DLD1 (cell line): ENCODE data around the gene CHCHD2.
"Not testable (repeated sequence)": the region's sequence is repeated elsewhere in the genome, so short reads cannot be mapped to it uniquely, and the experiment has no call there.

Source experiments
- in situ Hi-C: cut with HindIII; loops from 2 replicates; pipeline ENCODE4 v1.10.0; 2017; ENCODE audit warnings: low sequenced_read_pairs

Gene CHCHD2

DNA sequence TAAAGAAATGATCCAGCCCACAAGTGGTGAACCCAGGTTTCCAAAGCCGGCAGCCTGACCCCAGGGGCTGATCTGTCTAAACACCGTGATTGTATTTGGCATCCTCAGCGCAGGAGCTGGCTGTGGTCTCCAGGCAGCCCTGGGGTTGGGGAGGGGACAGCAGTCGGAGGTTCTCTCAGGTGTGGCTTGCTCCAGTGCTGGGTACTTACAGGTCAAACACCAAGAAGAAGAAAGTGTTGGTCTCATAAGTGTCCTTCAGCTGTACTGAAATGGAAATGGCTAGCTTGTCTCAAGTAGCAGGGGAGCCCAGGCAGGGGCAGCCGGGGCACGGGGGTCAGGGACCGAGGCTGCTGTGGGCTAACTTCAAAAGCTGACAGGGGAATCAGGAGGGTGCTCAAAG is 19.5 kb downstream of the CHCHD2 start:
- in situ Hi-C loops, result no loop called here

DNA sequence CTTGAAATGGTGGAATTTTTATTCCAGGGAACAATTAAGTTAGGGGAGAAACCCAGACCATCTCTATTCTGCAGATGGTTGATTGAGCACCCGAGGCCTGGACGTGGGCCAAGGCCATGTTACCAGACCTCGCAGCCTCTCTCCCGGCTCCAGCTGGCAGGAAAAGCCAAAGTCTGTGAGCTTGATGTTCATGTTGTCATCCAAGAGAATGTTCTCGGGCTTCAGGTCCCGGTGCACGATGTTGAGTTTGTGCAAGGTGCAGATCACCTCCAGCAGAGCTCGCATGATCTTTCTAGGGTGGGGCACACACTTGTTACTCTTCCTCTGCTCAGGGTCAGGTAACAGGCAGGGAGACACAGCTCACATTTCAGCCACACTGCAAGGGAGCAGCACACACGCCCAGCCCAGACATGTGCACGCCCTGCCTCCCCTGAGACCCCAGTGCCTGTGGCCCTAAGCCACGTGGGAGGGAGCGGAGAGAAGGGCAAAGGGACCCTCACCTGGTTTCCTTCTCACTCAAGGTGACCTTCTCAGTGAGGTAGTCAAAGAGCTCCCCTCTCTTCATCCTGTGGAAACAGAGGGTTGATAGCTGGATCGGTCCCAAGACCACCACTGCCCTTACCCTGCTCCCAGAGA is 23.0 kb downstream of the CHCHD2 start:
- in situ Hi-C loops, result no loop called here

DNA sequence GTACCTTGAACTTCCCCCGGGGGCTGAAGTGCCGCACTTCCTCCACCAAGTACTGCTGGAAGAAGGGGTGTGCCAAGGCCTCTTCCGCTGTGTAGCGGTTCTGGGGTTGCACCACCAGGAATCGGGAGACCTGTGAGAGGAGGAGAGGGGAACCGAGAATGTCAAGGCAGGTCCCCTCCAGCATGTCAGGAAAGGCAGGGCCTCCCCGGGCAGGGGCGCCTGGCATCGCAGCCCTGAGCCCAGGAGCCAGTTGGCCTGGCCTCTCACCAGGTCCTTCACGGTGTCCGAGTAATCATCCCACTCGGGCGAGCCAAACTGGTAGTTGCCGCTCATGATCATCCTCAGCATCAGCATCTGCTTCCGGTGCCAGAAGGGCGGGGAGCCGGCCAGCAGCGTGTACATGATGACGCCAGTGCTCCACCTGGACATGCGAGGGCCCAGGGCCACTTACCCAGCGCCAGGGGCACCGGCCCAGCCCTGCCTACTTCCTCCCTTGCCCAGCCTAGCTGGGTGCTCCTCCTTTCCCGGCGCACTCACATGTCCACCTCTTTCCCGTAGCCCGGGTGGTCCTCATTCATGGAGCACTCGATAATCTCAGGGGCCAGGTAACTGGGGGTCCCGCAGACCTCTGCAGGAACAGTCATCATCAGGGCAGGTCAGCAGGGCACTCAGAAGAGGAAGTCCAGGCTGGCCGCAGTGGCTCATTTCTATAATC is 24.5 kb downstream of the CHCHD2 start:
- in situ Hi-C loops, result no loop called here

DNA sequence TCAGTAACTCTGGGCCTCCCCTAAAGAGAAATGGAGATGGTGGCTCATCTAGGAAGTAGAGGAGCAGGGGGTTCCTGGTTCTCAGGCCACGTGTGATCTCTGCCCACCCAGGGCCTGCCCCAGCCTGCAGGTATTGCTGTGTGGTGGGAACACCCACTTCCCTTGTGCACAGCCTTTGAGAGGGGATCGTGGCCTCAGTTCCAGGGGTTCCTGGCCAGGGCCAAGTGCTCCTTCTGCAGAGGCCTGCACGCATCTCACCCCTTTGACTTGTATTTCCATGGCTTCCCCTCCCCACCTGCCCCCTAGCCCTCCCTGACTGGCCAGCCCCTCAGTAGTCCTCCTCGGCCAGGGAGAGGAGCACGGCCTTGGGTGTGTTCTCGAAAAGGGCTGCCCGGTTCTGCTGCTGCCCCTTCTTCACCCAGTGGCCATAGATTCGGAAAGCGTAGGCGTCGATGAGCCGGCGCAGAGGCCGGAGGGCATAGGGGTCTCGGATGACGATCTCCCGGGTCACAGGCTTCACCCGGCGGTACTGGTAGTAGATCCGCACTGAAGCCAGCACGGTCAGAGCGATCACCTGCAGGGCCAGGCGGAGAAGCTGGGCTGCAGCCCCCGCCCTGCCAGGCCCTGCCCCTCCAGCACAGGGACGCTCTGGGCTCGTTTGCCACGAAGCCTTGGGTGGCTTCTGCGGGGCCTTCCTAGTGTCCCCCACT is 25.4 kb downstream of the CHCHD2 start:
- in situ Hi-C loops, result not testable (repeated sequence)

DNA sequence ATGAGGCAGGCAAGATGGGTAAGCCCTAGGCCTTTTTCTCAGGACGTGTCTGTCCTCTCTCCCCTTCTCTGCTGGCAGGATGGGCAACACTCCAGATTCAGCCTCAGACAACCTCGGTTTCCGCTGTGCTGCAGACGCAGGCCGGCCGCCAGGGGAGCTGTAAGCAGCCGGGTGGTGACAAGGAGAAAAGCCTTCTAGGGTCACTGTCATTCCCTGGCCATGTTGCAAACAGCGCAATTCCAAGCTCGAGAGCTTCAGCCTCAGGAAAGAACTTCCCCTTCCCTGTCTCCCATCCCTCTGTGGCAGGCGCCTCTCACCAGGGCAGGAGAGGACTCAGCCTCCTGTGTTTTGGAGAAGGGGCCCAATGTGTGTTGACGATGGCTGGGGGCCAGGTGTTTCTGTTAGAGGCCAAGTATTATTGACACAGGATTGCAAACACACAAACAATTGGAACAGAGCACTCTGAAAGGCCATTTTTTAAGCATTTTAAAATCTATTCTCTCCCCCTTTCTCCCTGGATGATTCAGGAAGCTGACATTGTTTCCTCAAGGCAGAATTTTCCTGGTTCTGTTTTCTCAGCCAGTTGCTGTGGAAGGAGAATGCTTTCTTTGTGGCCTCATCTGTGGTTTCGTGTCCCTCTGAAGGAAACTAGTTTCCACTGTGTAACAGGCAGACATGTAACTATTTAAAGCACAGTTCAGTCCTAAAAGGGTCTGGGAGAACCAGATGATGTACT is 26.7 kb downstream of the CHCHD2 start:
- in situ Hi-C loops, result no loop called here

DNA sequence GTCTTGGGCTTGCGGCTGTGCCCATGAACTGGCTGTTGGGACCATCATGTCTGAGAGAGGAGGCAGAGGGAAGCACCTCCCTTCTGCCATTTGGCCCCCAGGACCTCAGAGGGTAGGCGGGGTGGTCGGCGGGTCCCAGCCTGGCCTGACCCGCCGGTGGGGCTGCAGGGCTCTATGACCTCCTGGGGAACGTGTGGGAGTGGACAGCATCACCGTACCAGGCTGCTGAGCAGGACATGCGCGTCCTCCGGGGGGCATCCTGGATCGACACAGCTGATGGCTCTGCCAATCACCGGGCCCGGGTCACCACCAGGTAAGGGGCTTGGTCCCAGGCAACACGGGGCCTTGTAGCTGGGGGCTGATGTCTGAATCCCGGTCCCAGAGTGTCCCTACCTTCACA is 28.1 kb downstream of the CHCHD2 start:
- in situ Hi-C loops, result no loop called here

DNA sequence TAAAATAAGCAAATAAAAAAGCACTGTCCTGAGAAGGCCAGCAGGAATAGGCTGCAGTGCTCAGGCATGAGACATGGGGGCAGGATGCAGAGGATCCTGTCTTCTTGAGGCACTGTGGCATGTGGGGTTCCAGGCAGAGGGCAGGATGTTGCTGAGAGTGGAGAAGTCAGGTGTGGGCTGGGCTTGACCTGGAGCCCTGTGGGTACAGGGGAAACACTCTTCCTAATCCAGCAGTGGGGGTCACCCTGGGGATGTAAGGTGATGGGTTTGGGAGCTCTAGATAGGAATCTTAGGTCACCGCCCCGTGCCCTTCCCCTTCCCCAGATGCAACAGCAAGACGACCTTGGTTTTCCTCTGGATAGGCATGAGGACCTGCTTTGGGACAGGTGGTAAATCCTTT is 28.6 kb downstream of the CHCHD2 start:
- in situ Hi-C loops, result no loop called here

DNA sequence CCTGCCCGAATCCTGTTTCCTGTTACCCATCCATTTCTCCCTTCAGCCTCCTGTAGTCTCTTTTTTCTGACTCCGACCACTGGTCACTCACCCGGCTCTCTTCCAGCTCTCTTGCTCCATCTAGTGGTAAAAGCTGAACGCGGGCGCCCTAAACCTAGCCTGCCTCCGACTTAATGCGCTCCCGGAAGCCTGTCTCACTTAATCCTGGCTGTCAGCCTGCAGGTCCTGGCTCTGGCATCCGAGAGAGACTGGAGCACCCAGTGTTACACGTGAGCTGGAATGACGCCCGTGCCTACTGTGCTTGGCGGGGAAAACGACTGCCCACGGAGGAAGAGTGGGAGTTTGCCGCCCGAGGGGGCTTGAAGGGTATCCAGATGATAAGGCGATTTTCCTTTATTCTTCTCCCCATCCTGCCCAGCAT is 31.9 kb downstream of the CHCHD2 start:
- in situ Hi-C loops, result no loop called here

DNA sequence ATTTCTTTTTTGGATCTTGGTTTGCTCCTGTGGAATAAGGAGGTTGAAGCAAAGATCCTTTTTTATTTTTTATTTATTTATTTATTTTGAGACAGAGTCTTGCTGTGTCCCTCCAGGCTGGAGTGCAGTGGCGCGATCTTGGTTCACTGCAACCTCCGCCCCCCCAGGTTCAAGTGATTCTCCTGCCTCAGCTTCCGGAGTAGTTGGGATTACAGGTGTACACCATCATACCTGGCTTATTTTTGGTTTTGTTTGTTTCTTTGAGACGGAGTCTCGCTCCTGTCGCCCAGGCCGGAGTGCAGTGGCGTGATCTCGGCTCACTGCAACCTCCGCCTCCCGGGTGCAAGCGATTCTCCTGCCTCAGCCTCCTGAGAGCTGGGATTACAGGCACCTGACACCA is 39.9 kb downstream of the CHCHD2 start:
- in situ Hi-C loops, result not testable (repeated sequence)

DNA sequence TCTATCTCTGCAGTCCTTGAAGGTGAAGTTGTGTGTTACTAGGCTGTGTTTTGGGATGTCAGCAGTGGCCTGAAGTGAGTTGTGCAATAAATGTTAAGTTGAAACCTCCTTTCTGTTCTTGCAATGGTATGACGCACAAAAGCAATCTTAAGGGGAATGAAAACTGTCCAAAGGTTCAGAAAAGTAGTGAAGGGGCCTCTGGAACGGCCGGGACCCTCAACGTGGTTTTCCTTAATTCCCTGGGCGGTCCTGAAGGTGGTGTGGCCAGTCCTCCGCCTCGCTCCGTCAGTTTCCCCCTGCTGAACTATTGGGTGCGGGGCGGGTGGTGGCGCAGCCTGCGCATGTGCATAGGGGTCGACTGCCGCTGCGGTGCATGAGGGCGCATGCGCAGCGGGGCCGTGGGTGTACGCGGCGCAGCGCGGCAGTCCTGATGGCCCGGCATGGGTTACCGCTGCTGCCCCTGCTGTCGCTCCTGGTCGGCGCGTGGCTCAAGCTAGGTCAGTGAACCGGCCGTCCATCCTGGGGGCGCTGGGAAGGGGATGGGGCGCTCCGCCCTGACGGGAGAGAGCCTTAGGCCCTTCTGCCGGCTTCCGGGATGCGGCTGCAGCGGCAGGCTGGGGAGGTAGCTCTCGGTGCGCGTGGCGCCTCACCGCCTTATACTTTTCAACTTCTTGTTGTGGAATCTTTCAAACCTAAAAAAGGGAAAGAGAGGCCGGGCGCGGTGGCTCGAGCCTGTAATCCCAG is 42.2 kb downstream of the CHCHD2 start, which contains the start of gene SUMF2:
Gene SUMF2 (plus strand): TSS at position 405 of the 744 bp plus-strand sequence. CDS start 26 bp downstream, at position 431.
- in situ Hi-C loops, result no loop called here

DNA sequence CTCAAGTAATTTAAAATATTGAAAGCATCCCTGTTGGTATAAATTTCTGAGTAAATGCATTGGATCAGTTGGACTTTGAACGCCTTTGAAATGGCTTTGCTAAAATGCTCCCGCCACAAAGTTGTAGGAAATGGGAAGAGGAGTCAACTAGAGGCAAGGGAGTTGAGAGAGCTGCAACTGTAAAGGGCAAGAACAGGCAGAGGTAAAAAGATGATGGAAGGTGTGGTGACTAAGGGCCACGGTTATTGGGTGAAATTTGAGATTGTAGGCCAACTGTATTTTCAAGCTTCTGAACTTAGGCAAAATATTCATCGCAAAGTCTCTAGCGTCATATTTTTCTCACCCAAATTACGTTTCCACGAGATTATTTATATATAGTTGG is 42.8 kb downstream of the CHCHD2 start:
- in situ Hi-C loops, result no loop called here

DNA sequence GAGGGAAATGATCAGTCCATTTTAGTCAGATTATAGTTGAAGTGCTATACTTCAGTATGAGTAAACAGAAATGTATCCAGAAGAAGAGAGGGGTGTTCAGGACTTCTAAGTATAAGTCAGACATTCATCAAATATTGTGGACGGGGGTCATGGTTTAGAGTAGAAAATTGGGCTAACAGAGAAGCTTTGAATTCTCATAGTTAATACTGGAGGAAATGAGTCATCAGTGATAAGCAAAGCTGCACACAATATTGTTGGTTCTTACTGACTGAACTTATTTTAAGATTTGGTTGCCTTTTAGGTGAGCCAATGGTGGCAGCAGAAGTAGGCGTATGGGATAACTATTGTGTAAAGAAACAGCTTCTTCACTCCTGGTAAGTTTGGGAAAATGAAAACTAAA is 43.9 kb downstream of the CHCHD2 start:
- in situ Hi-C loops, result no loop called here

DNA sequence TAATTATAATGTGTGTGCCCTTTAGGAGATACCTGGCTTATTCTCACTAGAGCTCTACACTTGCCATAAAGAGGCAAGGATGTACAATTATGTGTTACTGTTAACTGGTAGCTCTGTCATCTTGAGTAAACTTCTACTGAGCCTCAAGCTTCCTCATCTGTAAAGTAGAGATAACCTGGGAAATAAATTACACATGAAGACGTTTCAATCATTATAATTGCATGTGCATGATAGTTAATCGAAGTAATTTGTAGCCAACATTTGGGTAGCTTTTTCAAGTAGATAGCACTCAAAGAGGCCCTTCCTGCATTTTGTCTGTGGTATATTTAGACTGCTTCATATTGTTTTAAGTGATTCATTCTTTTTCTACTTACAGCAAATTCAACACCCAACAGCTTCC is 52.3 kb downstream of the CHCHD2 start:
- in situ Hi-C loops, result no loop called here

DNA sequence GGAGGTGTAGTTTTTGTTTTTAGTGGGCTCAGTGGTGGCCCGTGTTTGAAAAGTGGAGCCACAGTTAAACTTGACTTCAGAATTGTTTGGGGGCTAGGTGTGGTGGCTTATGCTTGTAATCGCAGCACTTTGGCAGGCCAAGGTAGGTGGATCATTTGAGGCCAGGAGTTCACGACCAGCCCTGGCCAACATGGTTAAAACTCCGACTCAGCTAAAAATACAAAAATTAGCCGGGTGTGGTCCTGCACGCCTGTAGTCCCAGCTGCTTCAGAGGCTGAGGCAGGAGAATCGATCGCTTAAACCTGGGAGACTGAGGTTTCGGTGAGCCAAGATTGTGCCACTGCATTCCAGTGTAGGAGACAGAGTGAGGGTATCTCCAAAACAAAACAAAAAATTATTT is 52.9 kb downstream of the CHCHD2 start:
- in situ Hi-C loops, result no loop called here
